Urinary bladder (tissue), 4 donors: ENCODE measurements around the gene TUBB1. TPM values are rescaled to one million over a fixed set of nuclear protein-coding genes. Genes with fewer than 3 reads are reported as not detected.
"Not testable (repeated sequence)": the region's sequence is repeated elsewhere in the genome, so short reads cannot be mapped to it uniquely, and the experiment has no call there.

Experiments
- DNase-seq: peaks from one replicate; pipeline ENCODE4 v3.0.0-alpha.2; 2015; ENCODE audit errors: extremely low spot score
- H3K27ac ChIP-seq: one replicate; pipeline ENCODE4 v1.5.1; 2013; ENCODE audit warnings: low read depth, mild to moderate bottlenecking, moderate library complexity
- H3K36me3 ChIP-seq: one replicate; pipeline ENCODE4 v1.6.1; 2013; ENCODE audit warnings: mild to moderate bottlenecking, moderate library complexity; ENCODE audit not compliant: insufficient read depth
- H3K4me1 ChIP-seq: one replicate; pipeline ENCODE4 v1.6.1; 2013; ENCODE audit warnings: mild to moderate bottlenecking, moderate library complexity; ENCODE audit not compliant: insufficient read depth
- H3K4me3 ChIP-seq: one replicate; pipeline ENCODE4 v1.5.1; 2013; ENCODE audit warnings: low read depth, low read length
- WGBS: extraction: QIAGEN DNeasy Blood & Tissue Kit; methylation state at CpG from one replicate; pipeline ENCODE4 v1.1.7; 2013; 5-methylcytosine and 5-hydroxymethylcytosine counted together
- polyA plus RNA-seq: library from polyadenylated mRNA; stranded (reverse); fragments of 200-250 nt; gene quantifications from one replicate; pipeline ENCODE4 v1.2.3, GENCODE V29; 2013
- total RNA-seq: library from RNA; depleted of rRNA; stranded (reverse); fragments of >200 nt; gene quantifications from one replicate; pipeline ENCODE4 v1.2.3, GENCODE V29; 2014
- donor health status: healthy with polysubstance abuse.
- donor health status: healthy.

Gene TUBB1
- total and polyA plus RNA-seq, 2 donors, result 0.05 to 0.58 TPM

DNA sequence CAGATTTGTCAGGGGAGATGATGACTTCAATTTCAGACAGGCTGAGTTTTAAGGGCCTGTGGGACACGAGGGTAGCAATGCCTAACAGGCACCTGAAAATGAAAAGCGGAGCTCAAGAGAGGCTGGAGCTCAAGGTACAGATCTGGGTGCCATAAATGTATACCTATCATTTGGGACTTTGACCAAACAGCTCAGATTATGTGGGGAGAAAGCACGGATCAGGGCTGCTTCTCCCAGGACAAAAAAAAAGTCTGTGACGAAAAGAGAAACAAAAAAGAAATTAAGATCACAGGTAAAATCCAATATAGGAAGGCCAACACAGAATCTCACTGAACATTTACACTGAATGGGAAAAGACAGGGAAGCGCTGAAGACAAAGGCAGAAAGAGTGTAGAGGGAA is 21.4 kb downstream of the TUBB1 start:
- no peak for DNase-seq

DNA sequence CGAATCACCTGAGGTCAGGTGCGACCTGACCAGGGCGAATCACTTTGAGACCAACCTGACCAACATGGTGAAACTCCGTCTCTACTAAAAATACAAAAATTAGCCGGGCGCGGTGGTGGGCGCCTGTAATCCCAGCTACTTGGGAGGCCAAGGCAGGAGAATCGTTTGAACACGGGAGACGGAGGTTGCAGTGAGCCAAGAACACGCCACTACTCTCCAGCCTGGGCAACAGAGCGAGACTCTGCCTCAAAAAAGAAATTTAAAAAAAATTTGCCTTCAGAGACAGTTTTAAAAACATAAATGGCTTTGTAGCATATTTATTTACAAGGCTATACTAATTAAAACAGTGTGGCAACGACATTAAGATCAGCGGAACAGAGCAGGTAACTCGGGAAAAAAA is 22.3 kb downstream of the TUBB1 start:
- H3K36me3 ChIP-seq, H3K4me1 ChIP-seq, H3K4me3 ChIP-seq, DNase-seq, H3K27ac ChIP-seq: not testable (repeated sequence)
- WGBS, result 95% methylated on average over 16 of the region's 16 CpGs

More for the DNA sequence above, 21.4 kb downstream of the TUBB1 start:
- peaks cover 9% of the 10 kb centered on the region for H3K4me1 ChIP-seq
- H3K4me3 ChIP-seq, result no peak overlapping the region
- peaks cover 5% of the 10 kb centered on the region for H3K36me3 ChIP-seq
- H3K27ac ChIP-seq, result no peak overlapping the region
- 85% methylated on average over 5 of the region's 5 CpGs for WGBS

- 3% methylated on average over 50 of the region's 50 CpGs for WGBS
- Histone ChIP-seq H3K4me1 (peaks cover 9% of the 10 kb centered on the region), H3K36me3 (peaks cover 2% of the 10 kb centered on the region), H3K4me3 (peak within 1 kb of the TSS; percentile 91), H3K27ac (peak within 1 kb of the TSS; percentile 55)
- no peak for DNase-seq
Measured at GRCh38 chr20:59042151-59042795, 23.0 kb downstream of the TUBB1 start, which contains the start of gene PRELID3B. Gene PRELID3B (minus strand): TSS chr20:59042786. CDS start chr20:59042730, 56 bp downstream.

GRCh38 chr20:59042796-59043631 is 23.8 kb downstream of the TUBB1 start:
- peak; percentile 52 for DNase-seq
- Histone ChIP-seq H3K4me3 (peak overlapping the region; percentile 91), H3K36me3 (peaks cover under 1% of the 10 kb centered on the region), H3K4me1 (peaks cover 9% of the 10 kb centered on the region), H3K27ac (peak overlapping the region; percentile 42)
- 14% methylated on average over 66 of the region's 66 CpGs for WGBS

DNA sequence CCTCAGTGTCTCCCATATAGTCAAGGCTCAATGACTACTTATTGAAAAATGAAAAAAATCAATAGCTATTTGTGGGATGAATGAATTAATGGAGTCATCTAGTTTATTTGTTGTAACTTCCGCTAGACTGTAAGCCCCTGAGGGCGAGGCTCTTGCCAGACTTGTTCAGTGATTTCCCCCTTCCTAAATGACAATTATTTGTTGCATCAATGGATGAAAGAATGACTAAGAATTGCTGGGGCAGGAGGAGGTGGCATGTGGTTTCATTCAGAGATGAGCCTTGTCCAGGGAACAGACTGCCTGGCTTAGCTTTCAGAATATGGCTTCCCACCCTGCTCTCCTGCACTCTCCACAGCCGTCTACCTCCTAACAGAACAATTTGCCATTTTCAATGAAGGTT is 24.5 kb downstream of the TUBB1 start:
- 71% methylated on average over 3 of the region's 3 CpGs for WGBS
- Histone ChIP-seq H3K4me1 (peaks cover 9% of the 10 kb centered on the region), H3K36me3 (no peaks in the 10 kb centered on the region), H3K27ac (no peak overlapping the region), H3K4me3 (no peak overlapping the region)
- no peak for DNase-seq

GRCh38 chr20:59044295-59044694 is 25.1 kb downstream of the TUBB1 start:
- H3K4me3 ChIP-seq, result no peak overlapping the region
- WGBS, result 91% methylated on average over 3 of the region's 3 CpGs
- DNase-seq, result no peak
- H3K27ac ChIP-seq, result no peak overlapping the region
- H3K36me3 ChIP-seq, result no peaks in the 10 kb centered on the region
- H3K4me1 ChIP-seq, result peaks cover 9% of the 10 kb centered on the region

- Histone ChIP-seq H3K4me3 (no peak overlapping the region), H3K4me1 (peaks cover 9% of the 10 kb centered on the region), H3K27ac (no peak overlapping the region), H3K36me3 (no peaks in the 10 kb centered on the region)
- DNase-seq, result no peak
- WGBS, result 65% methylated on average over 3 of the region's 3 CpGs
Measured at GRCh38 chr20:59044796-59045195, 25.6 kb downstream of the TUBB1 start.

DNA sequence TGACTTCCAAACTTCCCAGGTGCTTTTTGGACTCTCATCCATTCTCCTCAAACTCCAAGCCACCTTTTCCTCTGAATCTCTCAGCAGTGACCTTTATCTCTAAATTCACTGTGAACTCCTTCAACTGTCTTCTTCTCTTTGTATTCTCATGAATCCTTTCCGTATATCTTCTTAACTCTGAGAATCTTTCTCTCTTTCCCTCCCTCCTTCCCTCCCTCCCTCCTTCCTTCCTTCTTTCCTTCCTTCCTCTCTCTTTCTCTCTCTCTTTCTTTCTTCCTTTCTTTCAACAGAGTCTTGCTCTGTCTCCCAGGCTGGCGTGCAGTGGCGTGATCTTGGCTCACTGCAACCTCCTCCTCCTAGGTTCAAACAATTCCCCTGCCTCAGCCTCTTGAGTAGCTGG is 27.6 kb downstream of the TUBB1 start:
- H3K4me3 ChIP-seq, result no peak overlapping the region
- H3K27ac ChIP-seq, result no peak overlapping the region
- no peaks in the 10 kb centered on the region for H3K36me3 ChIP-seq
- WGBS, result 81% methylated on average over 3 of the region's 3 CpGs
- DNase-seq, result no peak
- H3K4me1 ChIP-seq, result peaks cover 3% of the 10 kb centered on the region

DNA sequence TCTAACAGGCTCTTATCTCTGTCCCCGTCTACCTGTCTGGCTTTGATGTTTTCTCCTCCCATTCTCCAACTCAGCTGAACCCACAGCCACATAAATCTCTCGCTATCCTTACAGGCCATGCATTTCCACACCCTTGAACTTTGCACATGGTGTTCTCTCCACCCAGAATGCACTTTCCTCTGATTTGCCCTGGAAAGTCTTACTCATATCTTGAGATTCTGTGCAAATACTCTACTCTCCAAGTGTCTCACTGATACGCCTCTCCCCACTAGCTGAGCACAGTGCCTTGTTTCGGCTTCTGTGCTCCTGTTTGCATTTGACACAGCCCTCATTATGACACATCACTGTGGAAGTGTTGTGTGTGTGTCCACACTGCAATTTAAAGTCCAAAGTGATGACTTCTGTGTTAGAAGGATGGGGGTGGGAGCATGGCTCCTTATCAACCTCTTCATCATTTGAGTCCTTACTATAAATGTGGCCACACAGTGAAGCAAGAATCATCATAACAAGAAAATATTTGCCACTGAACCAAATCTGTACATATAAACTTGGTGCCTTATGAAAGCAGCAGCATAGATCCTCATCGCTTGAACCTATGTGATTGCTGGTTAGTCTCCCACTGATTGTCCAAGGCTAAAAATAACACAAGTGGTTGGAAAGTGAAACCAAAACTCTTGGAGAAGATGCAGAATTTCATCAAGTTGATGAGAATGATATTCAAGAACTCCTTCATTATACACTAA is 28.9 kb downstream of the TUBB1 start:
- peak; percentile 36 for DNase-seq
- no peak overlapping the region for H3K4me3 ChIP-seq
- 78% methylated on average over 5 of the region's 5 CpGs for WGBS

DNA sequence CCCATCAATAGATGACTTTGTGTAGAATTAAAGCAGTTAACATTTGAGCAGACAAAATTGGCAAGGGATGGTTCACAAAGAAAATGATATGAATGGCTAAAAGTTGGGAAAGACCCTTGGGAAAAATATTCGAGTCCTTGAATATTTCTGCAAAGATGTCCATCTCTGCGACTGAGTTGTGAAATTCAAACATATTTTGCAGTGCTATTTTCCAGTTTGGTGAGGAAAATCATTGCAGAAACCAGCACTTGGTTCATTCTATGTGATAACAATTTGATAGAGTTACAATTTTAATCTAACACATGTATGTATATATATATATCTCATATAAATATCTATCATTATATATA is 29.4 kb downstream of the TUBB1 start:
- no peak for DNase-seq
- H3K36me3 ChIP-seq, result no peaks in the 10 kb centered on the region
- H3K27ac ChIP-seq, result no peak overlapping the region
- no peaks in the 10 kb centered on the region for H3K4me1 ChIP-seq
- H3K4me3 ChIP-seq, result no peak overlapping the region
- 74% methylated on average over 2 of the region's 2 CpGs for WGBS

More for the DNA sequence above, 28.9 kb downstream of the TUBB1 start:
- Histone ChIP-seq H3K36me3 (no peaks in the 10 kb centered on the region), H3K4me1 (peaks cover under 1% of the 10 kb centered on the region), H3K27ac (no peak overlapping the region)

- H3K36me3 ChIP-seq, result no peaks in the 10 kb centered on the region
- H3K4me1 ChIP-seq, result no peaks in the 10 kb centered on the region
- no peak for DNase-seq
- 49% methylated on average over 1 of the region's 1 CpG for WGBS
- H3K27ac ChIP-seq, result no peak overlapping the region
- H3K4me3 ChIP-seq, result no peak overlapping the region
Measured at GRCh38 chr20:59050437-59050836, 31.2 kb downstream of the TUBB1 start.

- Histone ChIP-seq H3K36me3 (no peaks in the 10 kb centered on the region), H3K27ac (no peak overlapping the region), H3K4me1 (no peaks in the 10 kb centered on the region), H3K4me3 (no peak overlapping the region)
- no peak for DNase-seq
- WGBS, result 68% methylated on average over 6 of the region's 6 CpGs
Measured at GRCh38 chr20:59051666-59052185, 32.5 kb downstream of the TUBB1 start.

DNA sequence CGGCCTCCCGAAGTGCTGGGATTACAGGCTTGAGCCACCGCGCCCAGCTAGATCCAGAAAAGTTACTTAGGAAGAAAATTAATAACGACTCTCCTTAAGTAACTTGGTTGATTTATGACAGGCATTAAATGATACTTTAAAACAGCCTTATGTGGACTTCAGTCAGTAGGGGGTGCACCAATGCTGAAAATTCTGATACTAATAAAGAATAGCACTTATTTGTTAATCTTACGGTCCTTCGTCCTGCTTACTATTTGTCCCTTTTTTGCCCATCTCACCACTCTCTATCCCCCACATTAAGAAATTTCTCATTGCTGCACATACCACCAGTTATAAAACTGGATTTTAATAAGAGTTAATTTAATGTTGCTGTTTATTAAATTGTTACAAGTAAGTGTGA is 36.1 kb downstream of the TUBB1 start:
- no peak for DNase-seq
- Histone ChIP-seq H3K4me1 (no peaks in the 10 kb centered on the region), H3K4me3 (no peak overlapping the region), H3K27ac (peak overlapping the region; percentile 10), H3K36me3 (no peaks in the 10 kb centered on the region)
- 60% methylated on average over 7 of the region's 7 CpGs for WGBS
